ENCODE data around the gene SAP30.

DNA sequence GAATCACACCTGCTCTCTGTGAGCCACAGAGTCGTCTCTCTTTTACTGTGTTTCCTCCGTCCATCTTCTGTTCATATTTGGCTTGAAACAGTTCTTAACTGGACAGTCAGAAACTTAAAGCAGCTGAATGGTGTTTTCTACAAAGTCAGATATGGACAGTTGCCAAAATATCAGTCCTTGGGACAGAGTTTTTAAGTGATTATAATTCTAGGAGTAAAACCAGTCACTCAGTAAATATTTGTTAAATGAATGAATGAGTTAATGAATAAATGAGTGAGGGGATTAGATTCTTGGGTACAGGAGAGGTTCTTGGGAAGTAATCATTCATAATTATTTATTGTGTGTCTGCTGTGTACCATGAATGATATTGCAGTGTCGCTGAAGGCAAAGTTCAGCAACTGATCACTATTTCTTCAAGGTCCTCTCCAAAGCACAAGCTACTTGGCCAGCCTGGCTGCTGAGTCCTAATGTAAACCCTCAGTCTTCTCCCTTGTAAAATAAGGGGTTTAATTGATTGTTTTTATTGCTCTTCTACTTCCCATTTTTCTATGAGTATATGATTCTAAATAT, 33.6 kb downstream of the SAP30 start:
- TF ChIP-seq, protein P1, sequence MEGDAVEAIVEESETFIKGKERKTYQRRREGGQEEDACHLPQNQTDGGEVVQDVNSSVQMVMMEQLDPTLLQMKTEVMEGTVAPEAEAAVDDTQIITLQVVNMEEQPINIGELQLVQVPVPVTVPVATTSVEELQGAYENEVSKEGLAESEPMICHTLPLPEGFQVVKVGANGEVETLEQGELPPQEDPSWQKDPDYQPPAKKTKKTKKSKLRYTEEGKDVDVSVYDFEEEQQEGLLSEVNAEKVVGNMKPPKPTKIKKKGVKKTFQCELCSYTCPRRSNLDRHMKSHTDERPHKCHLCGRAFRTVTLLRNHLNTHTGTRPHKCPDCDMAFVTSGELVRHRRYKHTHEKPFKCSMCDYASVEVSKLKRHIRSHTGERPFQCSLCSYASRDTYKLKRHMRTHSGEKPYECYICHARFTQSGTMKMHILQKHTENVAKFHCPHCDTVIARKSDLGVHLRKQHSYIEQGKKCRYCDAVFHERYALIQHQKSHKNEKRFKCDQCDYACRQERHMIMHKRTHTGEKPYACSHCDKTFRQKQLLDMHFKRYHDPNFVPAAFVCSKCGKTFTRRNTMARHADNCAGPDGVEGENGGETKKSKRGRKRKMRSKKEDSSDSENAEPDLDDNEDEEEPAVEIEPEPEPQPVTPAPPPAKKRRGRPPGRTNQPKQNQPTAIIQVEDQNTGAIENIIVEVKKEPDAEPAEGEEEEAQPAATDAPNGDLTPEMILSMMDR (IDR thresholded peaks at IDR 0.05) = no peak
- TF ChIP-seq POLR2A (IDR thresholded peaks at IDR 0.05) (no peak), POLR2AphosphoS5 (IDR thresholded peaks at IDR 0.05) (no peak)

Data from gastroesophageal sphincter (tissue), 3 donors.